Muscle of leg (tissue), 11 donors: ENCODE results near the gene MAP2K1. TPM values are rescaled to one million over a fixed set of nuclear protein-coding genes. Genes with fewer than 3 reads are reported as not detected.
A peak's percentile ranks its signal among the peaks of the same experiment; 100 is the strongest.

Source experiments
- DNase-seq: peaks from one replicate; pipeline ENCODE4 v3.0.0; 2013
- H3K27ac ChIP-seq: one replicate; pipeline ENCODE4 v1.5.1; 2013; ENCODE audit warnings: mild to moderate bottlenecking, low read length, control low read depth
- H3K27me3 ChIP-seq: one replicate; pipeline ENCODE4 v1.6.1; 2013; ENCODE audit warnings: low read length; ENCODE audit not compliant: control insufficient read depth, insufficient read depth
- H3K36me3 ChIP-seq: one replicate; pipeline ENCODE4 v1.6.1; 2013; ENCODE audit warnings: low read length; ENCODE audit not compliant: control insufficient read depth, insufficient read depth
- H3K4me1 ChIP-seq: one replicate; pipeline ENCODE4 v1.6.1; 2013; ENCODE audit warnings: low read length; ENCODE audit not compliant: control insufficient read depth, insufficient read depth
- H3K4me3 ChIP-seq: one replicate; pipeline ENCODE4 v1.5.1; 2013; ENCODE audit warnings: low read length, control low read depth
- H3K9me3 ChIP-seq: replicated peaks from 2 replicates; pipeline ENCODE4 v1.6.1; 2013; ENCODE audit warnings: low read depth, low read length; ENCODE audit not compliant: control insufficient read depth
- WGBS: methylation state at CpG from one replicate; pipeline ENCODE4 v1.1.5; 2013; ENCODE audit warnings: missing lambda C conversion rate; ENCODE audit not compliant: insufficient coverage; 5-methylcytosine and 5-hydroxymethylcytosine counted together
- polyA plus RNA-seq, 8 donors: library from polyadenylated mRNA; unstranded; fragments of 120-200 nt; gene quantifications; one replicate each; pipeline versions ENCODE4 v1.2.1 to v1.2.3, GENCODE V29; 2013; ENCODE audit warnings: inconsistent platforms in 1 of 8, low replicate concordance in 1 of 8; ENCODE audit not compliant: insufficient read length in 8 of 8, insufficient read depth in 1 of 8
- total RNA-seq: library from RNA; stranded (reverse); fragments of 120-200 nt; gene quantifications from one replicate; pipeline ENCODE4 v1.2.4, GENCODE V29; 2013

The MAP2K1 gene
- total and polyA plus RNA-seq, 9 donors, result 50.4 to 138 (median 118) TPM

GRCh38 chr15:66404122-66404521 lies 17.4 kb downstream of the MAP2K1 start:
- Histone ChIP-seq H3K4me1 (peaks cover 48% of the 10 kb centered on the region), H3K27ac (peak overlapping the region; percentile 84)
- WGBS, result 92% methylated on average over 3 of the region's 8 CpGs

DNA sequence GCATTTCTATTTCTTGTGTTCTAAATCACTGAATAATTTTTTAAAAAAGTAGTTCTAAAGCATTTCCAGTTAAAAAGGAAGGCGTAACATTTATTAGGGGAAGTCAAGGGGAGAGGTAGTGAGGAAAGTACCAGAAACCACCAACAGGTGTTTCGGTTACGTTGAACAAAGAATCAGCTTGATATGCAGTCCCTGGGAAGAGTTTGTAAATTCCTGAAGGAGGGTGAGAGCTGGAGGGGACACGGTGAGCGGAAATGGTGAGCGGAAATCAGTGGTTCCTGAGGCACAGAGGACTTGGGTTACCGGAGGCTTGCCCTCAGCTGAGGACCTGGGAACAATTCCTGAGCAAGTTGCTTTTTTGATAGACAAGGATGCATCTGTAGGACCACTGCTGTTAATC lies 17.8 kb downstream of the MAP2K1 start:
- no peak overlapping the region for H3K4me3 ChIP-seq
- no peaks in the 10 kb centered on the region for H3K9me3 ChIP-seq
- peaks cover 52% of the 10 kb centered on the region for H3K4me1 ChIP-seq
- DNase-seq, result no peak
- no peaks in the 10 kb centered on the region for H3K27me3 ChIP-seq
- no peaks in the 10 kb centered on the region for H3K36me3 ChIP-seq
- H3K27ac ChIP-seq, result peak overlapping the region; percentile 84
- 43% methylated on average over 7 of the region's 7 CpGs for WGBS

More at GRCh38 chr15:66404122-66404521, 17.4 kb downstream of the MAP2K1 start:
- no peak for DNase-seq
- no peaks in the 10 kb centered on the region for H3K27me3 ChIP-seq
- peaks cover 2% of the 10 kb centered on the region for H3K36me3 ChIP-seq
- no peaks in the 10 kb centered on the region for H3K9me3 ChIP-seq
- H3K4me3 ChIP-seq, result no peak overlapping the region

- no peaks in the 10 kb centered on the region for H3K27me3 ChIP-seq
- no peaks in the 10 kb centered on the region for H3K9me3 ChIP-seq
- DNase-seq, result no peak
- no CpG with 5 or more reads among the region's 2 CpGs for WGBS
- no peaks in the 10 kb centered on the region for H3K36me3 ChIP-seq
- H3K4me3 ChIP-seq, result no peak overlapping the region
- peaks cover 57% of the 10 kb centered on the region for H3K4me1 ChIP-seq
- H3K27ac ChIP-seq, result peak overlapping the region; percentile 84
These were observed 18.3 kb downstream of the MAP2K1 start for GRCh38 chr15:66405007-66405406.

- peak overlapping the region; percentile 84 for H3K27ac ChIP-seq
- no CpG with 5 or more reads among the region's 3 CpGs for WGBS
- peaks cover 59% of the 10 kb centered on the region for H3K4me1 ChIP-seq
These were observed 18.9 kb downstream of the MAP2K1 start for GRCh38 chr15:66405615-66406014.

GRCh38 chr15:66408254-66408653 lies 21.5 kb downstream of the MAP2K1 start:
- H3K4me1 ChIP-seq, result peaks cover 60% of the 10 kb centered on the region
- H3K27me3 ChIP-seq, result no peaks in the 10 kb centered on the region
- no peak for DNase-seq
- H3K9me3 ChIP-seq, result no peaks in the 10 kb centered on the region
- peak overlapping the region; percentile 76 for H3K27ac ChIP-seq
- H3K4me3 ChIP-seq, result no peak overlapping the region
- WGBS, result no CpG with 5 or more reads among the region's 4 CpGs
- no peaks in the 10 kb centered on the region for H3K36me3 ChIP-seq

More at GRCh38 chr15:66405615-66406014, 18.9 kb downstream of the MAP2K1 start:
- H3K36me3 ChIP-seq, result no peaks in the 10 kb centered on the region
- peak; percentile 93 for DNase-seq
- H3K27me3 ChIP-seq, result no peaks in the 10 kb centered on the region
- no peaks in the 10 kb centered on the region for H3K9me3 ChIP-seq
- H3K4me3 ChIP-seq, result no peak overlapping the region

DNA sequence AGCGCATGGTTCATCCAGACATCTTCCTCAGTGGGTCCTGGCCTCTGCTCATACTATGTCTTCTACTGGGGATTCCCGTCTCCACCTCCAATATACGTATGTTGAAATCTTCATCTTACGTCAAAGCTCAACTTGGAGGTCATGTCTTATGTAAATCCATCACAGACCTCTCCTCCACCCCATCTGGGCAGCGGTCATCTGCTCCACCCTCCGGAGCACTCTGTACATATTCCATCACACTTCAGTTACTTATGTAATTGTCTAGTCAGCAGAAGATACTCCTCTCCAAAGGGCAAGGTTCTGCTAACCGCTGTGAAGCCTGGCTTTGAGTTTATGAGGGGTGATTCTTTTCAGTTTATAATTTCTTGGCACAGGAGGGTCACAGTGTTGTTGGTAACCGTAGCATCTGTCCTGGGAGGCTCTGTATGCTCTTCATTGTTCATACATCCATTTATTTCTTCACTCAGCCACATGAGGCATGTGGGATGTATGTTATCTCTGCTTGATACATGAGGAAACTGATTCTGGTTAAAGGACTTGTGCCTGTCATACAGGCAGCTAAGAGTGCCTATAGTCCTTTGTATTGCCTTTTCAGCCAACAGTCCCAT lies 22.1 kb downstream of the MAP2K1 start:
- H3K27me3 ChIP-seq, result no peaks in the 10 kb centered on the region
- no peak overlapping the region for H3K4me3 ChIP-seq
- peak; percentile 49 for DNase-seq
- peaks cover 60% of the 10 kb centered on the region for H3K4me1 ChIP-seq
- 86% methylated on average over 4 of the region's 8 CpGs for WGBS
- H3K27ac ChIP-seq, result peak overlapping the region; percentile 76
- no peaks in the 10 kb centered on the region for H3K36me3 ChIP-seq
- H3K9me3 ChIP-seq, result no peaks in the 10 kb centered on the region

GRCh38 chr15:66409565-66410108 lies 22.9 kb downstream of the MAP2K1 start:
- no peak for DNase-seq
- no peak overlapping the region for H3K4me3 ChIP-seq
- H3K27ac ChIP-seq, result peak overlapping the region; percentile 76
- H3K36me3 ChIP-seq, result no peaks in the 10 kb centered on the region
- H3K4me1 ChIP-seq, result peaks cover 54% of the 10 kb centered on the region
- no peaks in the 10 kb centered on the region for H3K27me3 ChIP-seq
- peaks cover 3% of the 10 kb centered on the region for H3K9me3 ChIP-seq
- 88% methylated on average over 1 of the region's 3 CpGs for WGBS

DNA sequence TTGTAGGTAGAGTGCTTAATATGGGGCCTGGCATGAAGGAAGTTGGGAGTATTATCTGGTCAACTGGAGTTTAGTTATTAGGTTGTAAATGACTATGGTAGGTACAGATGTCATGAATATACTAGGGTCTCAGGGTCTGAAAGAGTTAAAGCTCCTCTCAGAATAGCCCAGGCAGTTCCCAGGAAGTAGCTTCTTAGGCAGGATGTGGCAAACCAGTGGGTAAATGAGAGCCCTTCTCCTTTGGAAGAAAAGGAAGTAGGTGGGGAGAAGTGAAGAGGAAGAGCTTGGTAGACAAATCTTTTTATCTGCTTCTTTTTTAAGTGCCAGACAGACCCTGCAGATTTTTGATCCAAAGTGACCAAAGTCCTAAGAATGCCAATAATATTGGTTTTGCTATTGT lies 24.5 kb downstream of the MAP2K1 start:
- peaks cover 3% of the 10 kb centered on the region for H3K9me3 ChIP-seq
- H3K4me3 ChIP-seq, result no peak overlapping the region
- peak; percentile 52 for DNase-seq
- H3K27ac ChIP-seq, result no peak overlapping the region
- peaks cover 45% of the 10 kb centered on the region for H3K4me1 ChIP-seq
- H3K27me3 ChIP-seq, result no peaks in the 10 kb centered on the region
- no peaks in the 10 kb centered on the region for H3K36me3 ChIP-seq

DNA sequence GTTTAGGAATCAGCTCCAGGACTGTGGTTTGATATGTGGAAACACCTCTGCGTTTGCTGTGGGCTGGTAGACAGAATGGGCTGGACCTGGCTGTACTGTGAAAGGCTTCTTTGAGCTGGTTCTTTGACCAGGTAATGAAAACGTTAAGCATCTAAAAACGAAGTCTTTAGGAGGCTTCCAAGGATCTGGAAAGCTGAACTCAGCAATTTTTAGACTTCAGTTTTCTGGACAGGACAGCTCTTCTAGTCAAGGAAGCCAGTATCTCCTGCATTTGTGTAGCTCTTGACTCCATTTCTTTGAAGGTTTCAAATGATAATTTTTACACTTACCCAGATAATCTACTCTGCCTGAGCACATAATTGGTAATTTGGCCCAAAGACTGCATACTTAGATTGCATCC lies 25.5 kb downstream of the MAP2K1 start:
- H3K27ac ChIP-seq, result no peak overlapping the region
- no peaks in the 10 kb centered on the region for H3K27me3 ChIP-seq
- H3K36me3 ChIP-seq, result no peaks in the 10 kb centered on the region
- H3K4me3 ChIP-seq, result no peak overlapping the region
- H3K4me1 ChIP-seq, result peaks cover 40% of the 10 kb centered on the region
- WGBS, result 73% methylated on average over 3 of the region's 3 CpGs
- DNase-seq, result no peak
- peaks cover 3% of the 10 kb centered on the region for H3K9me3 ChIP-seq

- H3K27me3 ChIP-seq, result no peaks in the 10 kb centered on the region
- DNase-seq, result no peak
- H3K36me3 ChIP-seq, result no peaks in the 10 kb centered on the region
- no peak overlapping the region for H3K27ac ChIP-seq
- H3K4me3 ChIP-seq, result no peak overlapping the region
- peaks cover 38% of the 10 kb centered on the region for H3K4me1 ChIP-seq
- peaks cover 3% of the 10 kb centered on the region for H3K9me3 ChIP-seq
- 100% methylated on average over 1 of the region's 1 CpG for WGBS
These were observed 26.9 kb downstream of the MAP2K1 start for GRCh38 chr15:66413579-66413978.

- Histone ChIP-seq H3K9me3 (peaks cover 3% of the 10 kb centered on the region), H3K4me1 (peaks cover 23% of the 10 kb centered on the region), H3K27ac (no peak overlapping the region)
These were observed 28.6 kb downstream of the MAP2K1 start for GRCh38 chr15:66415360-66415759.

More at GRCh38 chr15:66415360-66415759, 28.6 kb downstream of the MAP2K1 start:
- Histone ChIP-seq H3K4me3 (no peak overlapping the region), H3K36me3 (no peaks in the 10 kb centered on the region), H3K27me3 (no peaks in the 10 kb centered on the region)
- no peak for DNase-seq
